Tibial nerve (tissue), 4 donors: ENCODE results near the gene EPB41L1. TPM values are rescaled to one million over a fixed set of nuclear protein-coding genes. Genes with fewer than 3 reads are reported as not detected.

ENCODE experiments used
- DNase-seq, 2 donors: peaks; one replicate each; pipeline ENCODE4 v3.0.0-alpha.2; 2019; ENCODE audit warnings: low spot score in 2 of 2
- H3K27ac ChIP-seq, 4 donors: fragments of 200-600 bp; sonication (generic) in 3 of 4; one replicate each; pipeline ENCODE4 v1.5.1; 2017 to 2019; ENCODE audit warnings: mild to moderate bottlenecking in 1 of 4
- H3K27me3 ChIP-seq, 2 donors: fragments of 200-600 bp; sonication (generic) in 1 of 2; one replicate each; pipeline versions ENCODE4 v1.5.1 to v1.6.0; 2017 to 2019
- H3K36me3 ChIP-seq, 3 donors: fragments of 200-600 bp; sonication (generic); one replicate each; pipeline ENCODE4 v1.5.1; 2018 to 2019
- H3K4me1 ChIP-seq, 4 donors: fragments of 200-600 bp; sonication (generic) in 3 of 4; one replicate each; pipeline ENCODE4 v1.5.1; 2017 to 2019
- H3K4me3 ChIP-seq, 4 donors: fragments of 200-600 bp; sonication (generic) in 3 of 4; one replicate each; pipeline ENCODE4 v1.5.1; 2017 to 2019; ENCODE audit warnings: mild to moderate bottlenecking in 1 of 4, moderate library complexity in 1 of 4
- H3K9me3 ChIP-seq, 4 donors: fragments of 200-600 bp; sonication (generic) in 3 of 4; one replicate each; pipeline ENCODE4 v1.5.1; 2017 to 2019
- CTCF ChIP-seq, 5 experiments: fragments of 200-600 bp in 3 of 5; fragments of 450-650 bp in 2 of 5; sonication (generic) in 3 of 5; IDR thresholded peaks; one replicate each; pipeline ENCODE4 v1.5.1; 2016 to 2019; ENCODE audit warnings: antibody characterized with exemption in 5 of 5, mild to moderate bottlenecking in 3 of 5, moderate library complexity in 2 of 5
- EP300 ChIP-seq, 2 donors: sonication (generic); formaldehyde crosslinking; IDR thresholded peaks; one replicate each; pipeline ENCODE4 v1.6.1; 2017; ENCODE audit warnings: antibody characterized with exemption in 2 of 2, mild to moderate bottlenecking in 1 of 2
- POLR2A ChIP-seq, 2 donors: fragments of 450-650 bp; IDR thresholded peaks; one replicate each; pipeline ENCODE4 v1.6.1; 2017; ENCODE audit warnings: antibody characterized with exemption in 2 of 2, mild to moderate bottlenecking in 2 of 2, moderate library complexity in 2 of 2
- WGBS, 2 donors: methylation state at CpG; one replicate each; pipeline ENCODE4 v1.1.5; 2018; 5-methylcytosine and 5-hydroxymethylcytosine counted together
- total RNA-seq, 4 donors: library from RNA; depleted of rRNA; stranded (reverse); fragments of >200 nt; gene quantifications; one replicate each; pipeline ENCODE4 v1.1.0, GENCODE V29; 2016

The EPB41L1 gene
- total RNA-seq, 4 donors from 2014 or later: 19.9 to 55.3 (median 30.8) TPM

DNA sequence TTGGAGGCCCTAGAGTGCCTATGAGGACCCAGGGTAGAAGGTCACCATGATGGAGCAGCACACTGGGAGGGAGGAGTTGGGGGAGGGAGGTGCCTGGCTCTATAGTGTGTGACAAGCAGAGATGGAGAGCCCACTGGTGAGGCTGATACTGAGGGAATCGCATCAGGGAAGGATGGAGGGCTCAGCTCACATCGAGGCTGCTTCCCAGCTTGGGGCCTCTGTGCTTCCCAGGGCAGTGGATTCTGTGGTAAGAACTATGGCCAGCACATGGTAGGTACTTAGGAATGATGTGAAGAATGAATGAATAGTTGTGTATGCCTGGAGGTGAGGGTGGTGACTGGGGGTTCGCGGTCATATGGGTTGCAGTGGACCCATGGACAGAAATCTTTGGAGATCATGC, 1.3 kb upstream of the EPB41L1 start:
- no peak for TF ChIP-seq POLR2A (IDR thresholded peaks at IDR 0.05)
- TF ChIP-seq CTCF (IDR thresholded peaks at IDR 0.05): no peak
- no peak for TF ChIP-seq EP300 (IDR thresholded peaks at IDR 0.05)
- H3K27me3 ChIP-seq: no peaks in the 10 kb centered on the region
- whole genome bisulfite sequencing, 2 donors: 92% methylated on average over 4 of the region's 4 CpGs
- H3K4me1 ChIP-seq: peaks cover 0 to 48% (median 8%) of the 10 kb centered on the region in 4 donors
- H3K27ac ChIP-seq: peak overlapping the region in 1 of 4 donors; percentile 86
- H3K4me3 ChIP-seq: no peak overlapping the region
- H3K9me3 ChIP-seq: no peaks in the 10 kb centered on the region
- no peak for DNase-seq
- H3K36me3 ChIP-seq: no peaks in the 10 kb centered on the region

GRCh38 chr20:36153736-36154699, 522 bp upstream of the EPB41L1 start:
- Histone ChIP-seq H3K27ac (peak overlapping the region; percentile 41 to 86 (median 58)), H3K4me3 (peak overlapping the region; percentile 45 to 84 (median 54)), H3K27me3 (no peaks in the 10 kb centered on the region), H3K4me1 (peaks cover 0 to 48% (median 8%) of the 10 kb centered on the region in 4 donors), H3K9me3 (no peaks in the 10 kb centered on the region), H3K36me3 (no peaks in the 10 kb centered on the region)
- TF ChIP-seq EP300 (IDR thresholded peaks at IDR 0.05) (no peak), CTCF (IDR thresholded peaks at IDR 0.05) (no peak), POLR2A (IDR thresholded peaks at IDR 0.05) (no peak)
- DNase-seq: peak; percentile 73 to 81
- WGBS, 2 donors: 9 to 33% methylated on average over 9 to 22 of the region's 43 CpGs

- no peaks in the 10 kb centered on the region for H3K36me3 ChIP-seq
- H3K4me1 ChIP-seq: peaks cover 0 to 44% (median 8%) of the 10 kb centered on the region in 4 donors
- no peak for DNase-seq
- no peak for TF ChIP-seq CTCF (IDR thresholded peaks at IDR 0.05)
- no peak for TF ChIP-seq EP300 (IDR thresholded peaks at IDR 0.05)
- no peak for TF ChIP-seq POLR2A (IDR thresholded peaks at IDR 0.05)
- 47 to 49% methylated on average over 3 to 8 of the region's 8 CpGs for WGBS, 2 donors
- H3K27ac ChIP-seq: peak overlapping the region in 2 of 4 donors; percentile 64 to 87
- no peaks in the 10 kb centered on the region for H3K9me3 ChIP-seq
- H3K27me3 ChIP-seq: no peaks in the 10 kb centered on the region
- peak overlapping the region in 1 of 4 donors; percentile 84 for H3K4me3 ChIP-seq
These were observed 1.1 kb downstream of the EPB41L1 start for GRCh38 chr20:36155629-36155971.

DNA sequence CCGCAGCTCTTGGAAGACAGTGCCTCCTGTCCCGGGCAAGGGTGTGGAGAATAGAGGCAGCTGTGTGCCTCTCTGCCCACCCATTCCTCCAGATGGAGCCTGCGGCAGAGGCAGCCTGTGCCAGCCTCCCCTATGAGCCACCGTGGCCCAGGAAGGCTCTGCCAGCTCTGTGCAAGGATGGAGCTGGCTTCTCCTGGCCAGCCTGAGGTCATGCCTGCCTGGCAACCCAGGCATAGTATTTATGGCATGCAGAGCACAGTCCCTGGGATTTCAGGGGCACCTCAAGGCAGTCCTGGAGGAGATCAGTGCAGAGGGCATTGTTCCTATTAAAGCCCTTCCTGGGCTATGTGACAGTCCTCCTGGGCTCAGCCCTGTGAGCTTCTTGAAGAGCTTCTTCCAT, 1.5 kb downstream of the EPB41L1 start:
- WGBS, 2 donors: 40 to 60% methylated on average over 1 of the region's 4 CpGs

DNA sequence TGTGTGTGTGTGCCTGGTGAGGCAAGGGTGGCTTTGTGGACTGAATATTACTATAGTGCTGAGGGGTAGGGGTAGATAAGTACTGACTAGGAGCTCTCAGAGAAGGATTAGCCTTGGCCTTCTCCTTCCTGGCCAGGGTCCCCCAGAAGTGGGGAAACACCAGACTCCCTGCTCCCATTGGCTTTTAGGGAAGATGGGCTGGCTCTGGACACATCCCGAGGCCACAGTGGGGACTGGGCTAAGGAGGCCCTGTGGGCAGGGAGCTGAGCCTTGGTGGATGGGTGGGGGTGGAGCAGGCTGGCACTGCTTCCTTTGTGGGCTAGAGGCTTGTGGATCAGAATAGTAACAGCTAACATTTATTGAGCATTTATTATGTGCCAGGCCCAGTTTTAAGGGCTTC, 3.1 kb downstream of the EPB41L1 start:
- no peak for DNase-seq
- H3K4me3 ChIP-seq: no peak overlapping the region
- WGBS, 2 donors: 69 to 71% methylated on average over 1 of the region's 1 CpG
- peaks cover 0 to 46% (median 11%) of the 10 kb centered on the region in 4 donors for H3K4me1 ChIP-seq
- H3K27me3 ChIP-seq: no peaks in the 10 kb centered on the region
- H3K36me3 ChIP-seq: no peaks in the 10 kb centered on the region
- no peaks in the 10 kb centered on the region for H3K9me3 ChIP-seq
- TF ChIP-seq POLR2A (IDR thresholded peaks at IDR 0.05): no peak
- no peak for TF ChIP-seq EP300 (IDR thresholded peaks at IDR 0.05)
- TF ChIP-seq CTCF (IDR thresholded peaks at IDR 0.05): no peak
- no peak overlapping the region for H3K27ac ChIP-seq

More for the DNA sequence above, 1.5 kb downstream of the EPB41L1 start:
- Histone ChIP-seq H3K4me3 (no peak overlapping the region), H3K36me3 (no peaks in the 10 kb centered on the region), H3K27ac (peak overlapping the region in 2 of 4 donors; percentile 64 to 87), H3K27me3 (no peaks in the 10 kb centered on the region), H3K9me3 (no peaks in the 10 kb centered on the region), H3K4me1 (peaks cover 0 to 44% (median 8%) of the 10 kb centered on the region in 4 donors)
- no peak for DNase-seq
- no peak for TF ChIP-seq EP300 (IDR thresholded peaks at IDR 0.05)
- TF ChIP-seq POLR2A (IDR thresholded peaks at IDR 0.05): no peak
